ENCODE results near the gene DLG1.
A peak's percentile ranks its signal among the peaks of the same experiment; 100 is the strongest.

Gene DLG1

GRCh38 chr3:197001972-197002700, 296.3 kb downstream of the DLG1 start:
- H3K27me3 Mint-ChIP-seq = no peaks in the 10 kb centered on the region
- DNase-seq = peak; percentile 41
- H3K9me3 Mint-ChIP-seq = no peaks in the 10 kb centered on the region
- peak overlapping the region; percentile 81 for H3K27ac Mint-ChIP-seq
- H3K36me3 Mint-ChIP-seq (ENCODE audit: low read depth) = no peaks in the 10 kb centered on the region
- H3K4me1 Mint-ChIP-seq (ENCODE audit: low read depth) = peaks cover 10% of the 10 kb centered on the region
- peak overlapping the region; percentile 72 for H3K4me3 Mint-ChIP-seq

GRCh38 chr3:197001106-197001971, 297.1 kb downstream of the DLG1 start:
- H3K27ac Mint-ChIP-seq = peak overlapping the region; percentile 81
- no peak for DNase-seq
- H3K27me3 Mint-ChIP-seq = no peaks in the 10 kb centered on the region
- no peaks in the 10 kb centered on the region for H3K9me3 Mint-ChIP-seq
- H3K4me3 Mint-ChIP-seq = peak overlapping the region; percentile 72
- peaks cover 10% of the 10 kb centered on the region for H3K4me1 Mint-ChIP-seq (ENCODE audit: low read depth)
- H3K36me3 Mint-ChIP-seq (ENCODE audit: low read depth) = no peaks in the 10 kb centered on the region

- Mint-ChIP-seq H3K36me3 (ENCODE audit: low read depth) (no peaks in the 10 kb centered on the region), H3K4me3 (no peak overlapping the region), H3K27ac (no peak overlapping the region)
Measured at GRCh38 chr3:197000211-197000610, 298.2 kb downstream of the DLG1 start.

GRCh38 chr3:196998966-196999760, 299.2 kb downstream of the DLG1 start:
- DNase-seq = peak; percentile 22
- Mint-ChIP-seq H3K36me3 (ENCODE audit: low read depth) (no peaks in the 10 kb centered on the region), H3K4me3 (no peak overlapping the region), H3K27me3 (no peaks in the 10 kb centered on the region), H3K9me3 (no peaks in the 10 kb centered on the region), H3K4me1 (ENCODE audit: low read depth) (peaks cover 7% of the 10 kb centered on the region), H3K27ac (no peak overlapping the region)

More at GRCh38 chr3:197000211-197000610, 298.2 kb downstream of the DLG1 start:
- H3K27me3 Mint-ChIP-seq = no peaks in the 10 kb centered on the region
- no peak for DNase-seq
- no peaks in the 10 kb centered on the region for H3K9me3 Mint-ChIP-seq
- H3K4me1 Mint-ChIP-seq (ENCODE audit: low read depth) = peaks cover 10% of the 10 kb centered on the region

- Mint-ChIP-seq H3K27ac (no peak overlapping the region), H3K36me3 (ENCODE audit: low read depth) (no peaks in the 10 kb centered on the region), H3K27me3 (no peaks in the 10 kb centered on the region), H3K9me3 (no peaks in the 10 kb centered on the region), H3K4me3 (no peak overlapping the region), H3K4me1 (ENCODE audit: low read depth) (peaks cover 3% of the 10 kb centered on the region)
- DNase-seq = peak; percentile 20
Measured at GRCh38 chr3:196997311-196997710, 301.1 kb downstream of the DLG1 start.

GRCh38 chr3:196996454-196997265, 301.8 kb downstream of the DLG1 start:
- no peaks in the 10 kb centered on the region for H3K27me3 Mint-ChIP-seq
- no peak overlapping the region for H3K4me3 Mint-ChIP-seq
- H3K27ac Mint-ChIP-seq = no peak overlapping the region
- H3K36me3 Mint-ChIP-seq (ENCODE audit: low read depth) = no peaks in the 10 kb centered on the region
- peak; percentile 22 for DNase-seq
- H3K9me3 Mint-ChIP-seq = no peaks in the 10 kb centered on the region
- peaks cover 1% of the 10 kb centered on the region for H3K4me1 Mint-ChIP-seq (ENCODE audit: low read depth)

- Mint-ChIP-seq H3K36me3 (ENCODE audit: low read depth) (no peaks in the 10 kb centered on the region), H3K27me3 (no peaks in the 10 kb centered on the region), H3K4me1 (ENCODE audit: low read depth) (no peaks in the 10 kb centered on the region), H3K9me3 (no peaks in the 10 kb centered on the region), H3K27ac (no peak overlapping the region), H3K4me3 (no peak overlapping the region)
- peak; percentile 24 for DNase-seq
Measured at GRCh38 chr3:196995646-196996355, 302.6 kb downstream of the DLG1 start.

GRCh38 chr3:196995027-196995426, 303.4 kb downstream of the DLG1 start:
- no peaks in the 10 kb centered on the region for H3K27me3 Mint-ChIP-seq
- H3K27ac Mint-ChIP-seq = no peak overlapping the region
- no peaks in the 10 kb centered on the region for H3K4me1 Mint-ChIP-seq (ENCODE audit: low read depth)
- no peak for DNase-seq
- H3K9me3 Mint-ChIP-seq = no peaks in the 10 kb centered on the region
- H3K4me3 Mint-ChIP-seq = no peak overlapping the region
- H3K36me3 Mint-ChIP-seq (ENCODE audit: low read depth) = no peaks in the 10 kb centered on the region

- Mint-ChIP-seq H3K36me3 (ENCODE audit: low read depth) (no peaks in the 10 kb centered on the region), H3K9me3 (no peaks in the 10 kb centered on the region), H3K27ac (no peak overlapping the region), H3K27me3 (no peaks in the 10 kb centered on the region), H3K4me1 (ENCODE audit: low read depth) (no peaks in the 10 kb centered on the region), H3K4me3 (no peak overlapping the region)
- peak; percentile 20 for DNase-seq
Measured at GRCh38 chr3:196994056-196994455, 304.4 kb downstream of the DLG1 start.

All from activated T-cell treated with anti-CD3 and anti-CD28 coated beads, Interleukin-2, amount 50 U/mL, for 24 hours (primary cell).